Stimulated activated memory B cell treated with anti-CD40 and anti-IgM and Interleukin-4, amounts not matched to agents 10 μg/mL and 1 μg/mL and 100 μg/mL, for 72 hours (primary cell): ENCODE data around the gene BHLHA15.
A peak's percentile ranks its signal among the peaks of the same experiment; 100 is the strongest.
"Not testable (repeated sequence)": the region's sequence is repeated elsewhere in the genome, so short reads cannot be mapped to it uniquely, and the experiment has no call there.

Source experiments
- ATAC-seq: fragments of 150-1000 bp; cut with Tn5 transposase; 2 replicates; pipeline ENCODE4 v1.10.0; 2021
- H3K27ac Mint-ChIP-seq: one replicate; pipeline ENCODE4 v1.8.0; 2022; ENCODE audit warnings: mild to moderate bottlenecking, mixed read lengths
- H3K27me3 Mint-ChIP-seq: one replicate; pipeline ENCODE4 v1.8.0; 2022; ENCODE audit warnings: mixed read lengths
- H3K36me3 Mint-ChIP-seq: one replicate; pipeline ENCODE4 v1.8.0; 2022; ENCODE audit warnings: mixed read lengths
- H3K4me1 Mint-ChIP-seq: one replicate; pipeline ENCODE4 v1.8.0; 2022; ENCODE audit warnings: mixed read lengths
- H3K4me3 Mint-ChIP-seq: one replicate; pipeline ENCODE4 v1.8.0; 2022; ENCODE audit warnings: mild to moderate bottlenecking, moderate library complexity, mixed read lengths
- H3K9me3 Mint-ChIP-seq: one replicate; pipeline ENCODE4 v1.8.0; 2022; ENCODE audit warnings: mixed read lengths

Gene BHLHA15

GRCh38 chr7:98213296-98213887 is 2.2 kb downstream of the BHLHA15 start:
- Mint-ChIP-seq H3K4me3 (no peak overlapping the region), H3K9me3 (no peaks in the 10 kb centered on the region), H3K4me1 (peaks cover 21% of the 10 kb centered on the region), H3K27me3 (peaks cover 40% of the 10 kb centered on the region), H3K27ac (no peak overlapping the region), H3K36me3 (peaks cover 31% of the 10 kb centered on the region)
- ATAC-seq, result no peak

- H3K27me3 Mint-ChIP-seq, result peaks cover 40% of the 10 kb centered on the region
- no peak overlapping the region for H3K4me3 Mint-ChIP-seq
- no peaks in the 10 kb centered on the region for H3K9me3 Mint-ChIP-seq
- no peak for ATAC-seq
- no peak overlapping the region for H3K27ac Mint-ChIP-seq
- peaks cover 37% of the 10 kb centered on the region for H3K36me3 Mint-ChIP-seq
- H3K4me1 Mint-ChIP-seq, result peaks cover 29% of the 10 kb centered on the region
Measured at GRCh38 chr7:98213888-98214810, 2.9 kb downstream of the BHLHA15 start.

- no peak overlapping the region for H3K27ac Mint-ChIP-seq
- H3K4me3 Mint-ChIP-seq, result no peak overlapping the region
- H3K36me3 Mint-ChIP-seq, result peaks cover 40% of the 10 kb centered on the region
- peaks cover 33% of the 10 kb centered on the region for H3K4me1 Mint-ChIP-seq
- no peaks in the 10 kb centered on the region for H3K9me3 Mint-ChIP-seq
- peaks cover 36% of the 10 kb centered on the region for H3K27me3 Mint-ChIP-seq
- ATAC-seq, result no peak
Measured at GRCh38 chr7:98214811-98215321, 3.6 kb downstream of the BHLHA15 start.

GRCh38 chr7:98215561-98216495 is 4.6 kb downstream of the BHLHA15 start:
- peaks cover 29% of the 10 kb centered on the region for H3K27me3 Mint-ChIP-seq
- H3K36me3 Mint-ChIP-seq, result peaks cover 40% of the 10 kb centered on the region
- H3K27ac Mint-ChIP-seq, result no peak overlapping the region
- H3K9me3 Mint-ChIP-seq, result no peaks in the 10 kb centered on the region
- no peak for ATAC-seq
- peaks cover 28% of the 10 kb centered on the region for H3K4me1 Mint-ChIP-seq
- no peak overlapping the region for H3K4me3 Mint-ChIP-seq

- no peak overlapping the region for H3K27ac Mint-ChIP-seq
- peaks cover 49% of the 10 kb centered on the region for H3K36me3 Mint-ChIP-seq
Measured at GRCh38 chr7:98216941-98217622, 5.8 kb downstream of the BHLHA15 start.

GRCh38 chr7:98217623-98218582 is 6.7 kb downstream of the BHLHA15 start:
- Mint-ChIP-seq H3K27ac (no peak overlapping the region), H3K27me3 (peaks cover 13% of the 10 kb centered on the region), H3K36me3 (peaks cover 51% of the 10 kb centered on the region), H3K4me3 (no peak overlapping the region), H3K4me1 (peaks cover 23% of the 10 kb centered on the region), H3K9me3 (no peaks in the 10 kb centered on the region)
- ATAC-seq, result no peak

More at GRCh38 chr7:98216941-98217622, 5.8 kb downstream of the BHLHA15 start:
- H3K9me3 Mint-ChIP-seq, result no peaks in the 10 kb centered on the region
- H3K4me3 Mint-ChIP-seq, result no peak overlapping the region
- H3K4me1 Mint-ChIP-seq, result peaks cover 23% of the 10 kb centered on the region
- ATAC-seq, result no peak
- peaks cover 21% of the 10 kb centered on the region for H3K27me3 Mint-ChIP-seq

GRCh38 chr7:98219382-98219781 is 8.1 kb downstream of the BHLHA15 start:
- Mint-ChIP-seq H3K36me3 (peaks cover 57% of the 10 kb centered on the region), H3K4me1 (peaks cover 23% of the 10 kb centered on the region)
- not testable (repeated sequence) for H3K27me3 Mint-ChIP-seq, H3K27ac Mint-ChIP-seq, ATAC-seq, H3K4me3 Mint-ChIP-seq, H3K9me3 Mint-ChIP-seq

GRCh38 chr7:98221611-98222532 is 10.6 kb downstream of the BHLHA15 start:
- H3K4me3 Mint-ChIP-seq, result no peak overlapping the region
- peaks cover 23% of the 10 kb centered on the region for H3K4me1 Mint-ChIP-seq
- no peaks in the 10 kb centered on the region for H3K27me3 Mint-ChIP-seq
- H3K9me3 Mint-ChIP-seq, result no peaks in the 10 kb centered on the region
- peaks cover 59% of the 10 kb centered on the region for H3K36me3 Mint-ChIP-seq
- H3K27ac Mint-ChIP-seq, result no peak overlapping the region
- ATAC-seq, result no peak

- Mint-ChIP-seq H3K9me3 (no peaks in the 10 kb centered on the region), H3K4me3 (no peak overlapping the region), H3K36me3 (peaks cover 54% of the 10 kb centered on the region), H3K27me3 (no peaks in the 10 kb centered on the region), H3K27ac (no peak overlapping the region), H3K4me1 (peaks cover 23% of the 10 kb centered on the region)
- no peak for ATAC-seq
Measured at GRCh38 chr7:98222533-98223195, 11.4 kb downstream of the BHLHA15 start.

GRCh38 chr7:98223351-98223897 is 12.2 kb downstream of the BHLHA15 start:
- H3K4me3 Mint-ChIP-seq, result no peak overlapping the region
- no peaks in the 10 kb centered on the region for H3K27me3 Mint-ChIP-seq
- peak; percentile 10 for ATAC-seq
- H3K27ac Mint-ChIP-seq, result no peak overlapping the region
- peaks cover 55% of the 10 kb centered on the region for H3K36me3 Mint-ChIP-seq
- H3K4me1 Mint-ChIP-seq, result peaks cover 16% of the 10 kb centered on the region
- no peaks in the 10 kb centered on the region for H3K9me3 Mint-ChIP-seq

GRCh38 chr7:98223898-98224700 is 12.9 kb downstream of the BHLHA15 start:
- Mint-ChIP-seq H3K4me1 (peaks cover 9% of the 10 kb centered on the region), H3K4me3 (no peak overlapping the region), H3K27ac (no peak overlapping the region), H3K36me3 (peaks cover 55% of the 10 kb centered on the region), H3K27me3 (no peaks in the 10 kb centered on the region), H3K9me3 (no peaks in the 10 kb centered on the region)
- ATAC-seq, result no peak
